ENCODE data around the gene ERF.

The ERF gene

DNA sequence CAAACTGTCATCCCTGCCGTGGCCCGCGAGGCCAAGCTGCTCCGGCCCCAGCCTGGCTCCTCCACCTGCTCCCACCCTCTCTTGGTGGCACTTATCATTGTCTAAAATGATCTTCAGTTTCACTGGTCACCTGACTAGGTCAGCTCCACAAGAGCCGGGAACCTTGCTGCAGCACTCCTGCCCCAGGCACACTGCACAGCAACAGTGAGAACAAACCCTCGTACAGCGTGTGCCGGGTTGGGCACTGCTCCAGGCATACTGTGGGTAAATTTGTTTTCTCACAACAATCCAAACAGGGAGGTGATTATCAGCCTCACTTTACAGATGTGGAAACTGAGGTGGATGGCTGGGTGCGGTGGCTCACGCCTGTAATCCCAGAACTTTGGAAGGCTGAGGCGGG is 46.3 kb downstream of the ERF start:
- DNase-seq = no peak

DNA sequence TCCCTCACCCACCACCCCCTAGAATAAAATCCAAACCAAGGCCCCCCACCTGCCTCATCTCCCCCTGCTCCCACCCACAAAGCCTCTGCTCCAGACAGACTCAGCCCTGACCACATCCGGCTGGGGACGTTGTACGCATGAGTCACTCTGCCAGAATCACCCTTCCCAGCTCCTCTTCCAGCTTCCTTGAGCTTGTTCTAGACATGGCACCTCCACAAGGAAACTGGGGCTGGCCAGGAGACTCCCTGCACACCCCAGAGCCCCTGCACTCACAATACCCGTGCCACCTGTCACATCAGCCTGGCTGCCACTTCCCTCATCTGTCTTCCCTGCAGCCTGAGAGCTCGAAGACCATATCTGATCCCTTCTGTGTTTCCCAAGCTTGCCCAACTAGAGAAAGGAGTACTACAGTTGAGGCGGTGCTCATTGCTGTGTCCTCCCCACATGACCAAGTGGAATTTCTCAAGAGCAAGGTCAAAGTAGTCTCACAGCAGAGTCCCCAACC is 47.1 kb downstream of the ERF start:
- DNase-seq = peak; percentile 43

DNA sequence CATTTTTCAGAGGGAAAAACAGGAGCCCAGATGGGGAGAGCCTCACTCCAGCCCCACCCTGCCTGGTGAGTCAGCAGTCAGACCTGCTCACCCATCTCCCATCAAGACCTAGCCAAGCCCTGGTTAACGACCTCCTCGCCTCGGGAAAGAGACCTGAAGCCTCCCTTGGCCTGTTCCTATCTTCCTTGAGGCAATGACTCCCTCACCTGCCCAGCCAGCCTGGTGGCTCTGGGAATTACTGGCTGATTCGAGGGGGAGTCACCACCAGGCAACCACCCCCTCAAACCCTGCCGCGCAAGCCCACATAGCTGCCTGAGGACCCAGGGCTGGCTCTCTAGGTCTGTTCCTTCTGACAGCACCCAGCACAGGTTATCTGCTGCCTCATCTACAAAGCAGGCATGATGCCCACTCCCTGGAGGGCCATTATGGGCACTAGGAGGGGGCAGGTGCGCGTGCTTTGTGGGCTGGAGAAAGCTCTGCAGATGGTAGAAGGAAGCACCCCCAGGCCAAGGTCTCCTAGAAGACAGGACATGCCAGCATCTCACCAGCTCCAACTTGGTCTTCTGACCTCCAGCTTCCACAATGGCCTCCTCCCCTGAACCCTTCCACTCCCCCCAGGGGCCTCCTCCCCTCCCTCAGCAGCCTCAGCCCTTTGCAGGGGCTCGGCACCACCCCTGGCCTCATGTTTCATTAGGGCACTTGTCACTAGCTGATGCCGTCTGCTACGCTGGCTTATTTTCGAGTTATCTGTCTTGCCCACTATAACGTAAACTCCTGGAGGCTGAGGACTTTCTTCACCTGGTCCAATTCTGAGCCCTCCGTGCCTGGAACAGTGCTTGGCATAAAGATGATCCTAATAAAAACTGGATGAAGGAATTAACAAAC is 47.8 kb downstream of the ERF start:
- no peak for DNase-seq

DNA sequence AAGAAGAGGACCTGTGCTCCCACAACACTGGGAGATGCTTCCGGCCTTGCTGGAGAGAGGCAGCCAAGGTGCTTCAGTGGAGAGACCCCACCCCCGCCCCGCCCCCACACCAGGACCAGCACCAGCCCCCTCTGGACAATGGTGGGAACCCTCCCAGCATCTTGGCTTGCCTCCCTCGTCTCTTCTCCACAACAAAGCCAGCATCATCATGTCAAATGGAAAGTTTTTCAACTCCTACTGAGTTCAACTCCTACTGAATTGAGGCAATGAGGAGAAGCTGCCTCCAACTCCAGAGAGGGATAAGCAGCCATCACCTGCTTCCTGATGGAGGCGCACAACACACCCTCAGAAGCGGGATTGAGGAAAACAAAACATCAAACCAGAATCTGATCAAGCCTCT is 50.3 kb downstream of the ERF start:
- DNase-seq = no peak

DNA sequence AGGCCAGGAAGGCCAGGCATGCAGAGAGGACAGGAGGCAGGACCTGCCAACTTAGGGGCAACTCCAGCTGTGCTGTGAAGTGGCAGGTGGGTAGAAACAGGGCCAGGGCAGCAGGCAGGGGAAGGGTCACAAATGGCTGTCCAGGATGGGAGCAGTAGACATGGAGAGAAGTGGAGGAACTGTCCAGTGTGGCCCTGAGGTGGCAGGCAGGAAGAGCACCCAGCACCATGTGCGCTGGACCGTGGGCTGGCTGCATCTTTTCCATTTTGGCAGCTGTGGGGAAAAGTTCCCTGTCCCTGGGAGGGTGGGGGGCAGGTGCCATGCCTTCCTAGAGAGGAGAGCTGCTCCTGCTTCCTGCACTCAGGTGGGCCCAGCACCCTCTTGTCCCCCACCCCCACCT is 51.2 kb downstream of the ERF start:
- no peak for DNase-seq

DNA sequence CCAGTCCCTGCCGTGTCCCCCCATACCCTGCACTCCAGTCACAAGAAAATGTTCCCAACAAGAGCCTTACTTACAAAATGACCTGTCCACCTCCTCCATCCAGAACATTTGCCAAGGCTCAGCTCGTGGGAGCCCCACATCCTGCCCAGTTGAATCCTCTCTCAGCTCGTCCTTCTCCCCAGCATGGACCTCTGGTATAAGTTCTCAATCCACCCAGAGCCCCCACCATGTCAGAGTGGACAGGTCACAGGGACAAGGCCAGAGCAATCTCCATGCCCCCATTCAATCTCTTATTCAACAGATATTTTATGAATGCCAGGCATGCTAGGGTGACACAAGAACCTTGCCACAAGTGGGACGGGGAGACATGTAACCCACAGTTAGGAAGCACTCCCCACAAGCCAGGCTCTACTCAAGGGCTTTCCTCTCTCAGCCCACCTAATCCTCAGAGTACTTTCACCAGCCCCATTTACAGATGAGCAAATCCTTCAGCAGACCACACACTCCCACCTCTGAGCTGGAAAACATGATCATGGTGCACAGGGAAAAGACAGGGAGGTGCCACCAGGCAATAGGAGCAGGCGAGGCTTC is 52.5 kb downstream of the ERF start:
- no peak for DNase-seq

DNA sequence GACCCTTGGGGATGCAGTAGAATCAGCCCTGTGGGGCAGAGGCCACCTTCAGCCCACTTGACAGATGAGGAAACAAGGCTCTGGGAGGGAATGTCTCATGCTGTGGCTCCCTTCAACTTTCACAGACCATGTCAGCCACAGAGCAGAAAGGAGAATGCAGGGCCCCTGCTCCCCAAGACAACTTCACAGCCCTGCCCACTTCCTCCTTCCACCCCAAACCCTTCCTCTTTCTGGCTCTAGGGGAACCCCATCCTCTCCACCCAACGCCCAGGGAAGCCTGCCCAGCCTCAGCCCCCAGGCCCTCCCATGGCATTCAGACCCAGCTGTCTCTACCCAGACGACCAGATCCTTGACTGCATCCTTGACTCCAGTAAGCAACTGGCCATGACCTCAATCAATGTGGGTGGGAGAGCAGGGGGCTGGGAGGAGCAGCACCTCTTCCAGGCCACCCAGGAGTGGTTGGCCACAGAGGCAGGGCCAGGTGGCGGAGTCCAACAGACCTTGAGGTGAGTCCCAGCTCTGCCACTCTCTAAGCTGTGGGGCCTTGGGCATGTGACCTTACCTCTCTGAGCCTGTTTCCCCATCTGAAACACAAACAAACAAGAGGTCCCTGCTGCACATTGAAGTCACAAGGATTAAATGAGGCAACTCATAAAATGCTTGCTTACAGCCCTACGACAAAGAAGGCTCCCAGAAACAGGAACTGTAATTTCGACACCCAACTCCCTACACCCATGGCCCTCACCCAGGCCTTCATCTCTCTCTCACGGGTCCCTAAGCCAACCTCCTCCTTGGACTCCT is 53.2 kb downstream of the ERF start:
- DNase-seq = peak; percentile 76

DNA sequence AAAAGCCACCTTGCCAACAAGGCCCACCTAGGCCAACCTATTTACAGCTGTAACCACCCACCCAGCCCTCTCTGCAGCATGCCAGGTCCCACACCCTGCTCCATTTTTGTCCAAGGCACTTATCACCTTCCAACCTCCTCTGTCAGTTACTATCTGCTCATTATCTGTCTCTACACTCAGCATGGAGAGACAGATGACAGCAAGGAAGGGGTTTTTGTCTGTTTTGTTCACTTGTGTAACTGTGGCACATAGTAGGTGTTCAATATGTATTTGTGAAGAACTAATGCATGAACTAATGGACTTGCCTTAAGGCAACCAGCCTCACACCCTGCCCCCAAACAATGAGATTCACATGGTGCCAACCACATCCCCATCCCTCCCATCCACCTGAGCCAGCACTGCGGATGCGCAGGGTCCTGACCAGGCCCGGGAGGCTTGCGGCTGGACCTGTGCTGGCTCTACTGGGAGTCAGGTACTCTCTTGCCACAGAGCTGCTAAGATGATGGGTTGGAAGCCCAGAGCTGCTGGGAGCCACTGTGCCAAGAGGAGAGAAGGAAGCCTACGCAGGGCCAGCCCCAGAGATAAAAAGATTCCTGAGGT is 54.7 kb downstream of the ERF start:
- DNase-seq = no peak

DNA sequence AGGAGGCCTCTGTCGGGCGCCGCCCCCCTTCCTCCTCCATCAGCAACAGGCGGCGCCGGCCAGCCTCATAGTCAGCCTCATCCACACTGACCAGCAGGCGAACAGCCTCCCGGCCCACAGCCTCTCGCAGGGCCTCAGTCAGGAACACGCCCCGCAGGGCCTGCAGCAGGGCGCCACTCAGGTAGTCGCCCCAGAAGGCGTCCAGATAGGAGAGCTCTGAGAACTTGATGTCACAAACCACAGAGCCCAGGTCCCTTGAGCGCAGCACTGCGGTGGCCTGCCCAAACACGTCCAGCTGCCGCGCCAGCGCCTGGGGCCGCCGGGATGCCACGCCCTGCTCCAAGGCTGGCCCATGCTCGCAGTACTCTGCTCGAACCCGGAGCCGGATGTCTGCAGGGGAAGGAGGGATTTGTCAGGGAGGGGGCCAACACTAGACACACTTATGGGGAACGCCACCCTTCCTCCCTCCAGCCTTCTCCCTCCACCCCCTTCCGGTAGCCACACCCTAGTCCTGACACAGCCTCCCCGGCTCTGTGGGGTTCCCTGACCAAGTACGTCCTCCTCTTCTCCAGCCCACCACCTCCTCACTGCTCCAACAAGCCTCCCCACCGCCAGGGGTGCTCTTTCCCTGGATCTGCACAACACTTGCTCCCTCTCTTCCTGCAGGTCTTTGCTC is 55.4 kb downstream of the ERF start:
- peak; percentile 73 for DNase-seq

DNA sequence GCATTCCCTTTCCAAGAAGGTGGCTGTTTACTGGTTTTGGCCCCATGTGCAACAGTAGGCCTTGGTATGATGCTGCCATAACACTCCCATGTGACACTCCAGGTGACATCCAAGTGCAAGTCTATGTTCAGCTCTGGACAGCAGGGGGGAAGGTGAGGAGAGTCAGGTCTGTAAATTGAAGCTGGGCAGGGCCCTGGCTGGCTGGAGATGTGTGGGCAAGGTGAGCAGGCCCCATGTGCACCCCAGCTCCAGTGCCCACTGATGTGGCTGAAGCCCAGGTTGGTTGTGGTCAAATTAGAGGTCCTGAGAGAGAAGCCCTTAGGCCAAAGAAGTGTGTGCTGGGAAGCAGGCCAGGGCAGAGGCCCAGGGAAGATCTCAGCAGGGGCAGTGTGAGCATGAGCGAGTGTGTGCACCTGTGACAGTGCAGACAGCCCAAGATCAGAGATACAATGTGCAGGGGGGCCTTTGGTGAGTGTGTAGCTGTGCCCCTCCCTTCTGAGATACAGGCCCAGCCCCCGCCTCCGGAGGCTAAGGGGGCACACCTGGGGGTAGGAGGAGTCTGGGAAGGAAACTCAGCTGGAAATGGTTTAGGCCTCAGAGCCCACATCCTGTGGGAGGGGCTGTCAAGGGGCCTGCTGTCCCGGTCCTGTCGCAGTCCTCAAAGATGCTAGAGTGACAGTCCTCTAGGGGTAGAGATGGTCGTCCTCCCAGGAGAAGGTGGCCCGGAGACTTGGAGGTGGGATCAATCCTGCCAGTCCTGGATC is 56.1 kb downstream of the ERF start:
- peak; percentile 86 for DNase-seq

Measured in CD4-positive, alpha-beta T cell treated with Interleukin-10 for 1 hour (primary cell).